ENCODE results near the gene AOPEP.
"Not testable (repeated sequence)": the region's sequence is repeated elsewhere in the genome, so short reads cannot be mapped to it uniquely, and the experiment has no call there.

AOPEP gene

DNA sequence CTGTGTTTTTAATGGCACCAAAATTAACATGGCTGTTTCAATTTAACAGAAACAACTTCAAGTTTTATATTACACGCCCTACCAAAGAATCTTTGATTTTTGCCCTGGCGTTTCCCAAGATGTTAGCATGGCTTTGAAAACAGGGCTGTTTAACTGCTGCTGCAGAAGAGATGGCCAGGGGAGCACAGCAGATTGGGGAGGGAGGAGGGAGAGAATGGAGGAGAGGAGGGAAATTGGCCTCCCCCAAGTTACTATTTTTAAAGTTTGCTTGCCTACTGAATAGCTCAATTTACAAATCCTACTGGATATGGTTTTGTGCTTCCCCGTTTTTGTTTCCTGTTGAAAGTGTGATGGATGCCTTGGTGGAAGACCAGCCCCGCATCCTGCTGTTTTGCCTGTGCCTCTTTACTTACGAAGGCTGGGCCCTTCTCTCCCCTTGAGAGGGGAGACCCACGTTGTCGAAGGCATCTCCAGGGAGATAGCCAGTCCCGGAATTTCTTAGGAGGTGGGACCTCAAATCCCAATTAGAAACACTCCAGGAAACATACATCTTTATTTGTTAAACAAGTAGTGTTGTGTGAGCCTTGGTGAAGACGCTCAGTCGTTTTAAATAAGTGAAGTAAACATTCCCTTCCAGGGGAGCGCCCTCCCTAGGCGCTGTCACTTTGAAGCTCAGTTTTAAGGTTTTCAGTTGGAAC lies 98.6 kb downstream of the AOPEP start:
- TF ChIP-seq, protein P1, sequence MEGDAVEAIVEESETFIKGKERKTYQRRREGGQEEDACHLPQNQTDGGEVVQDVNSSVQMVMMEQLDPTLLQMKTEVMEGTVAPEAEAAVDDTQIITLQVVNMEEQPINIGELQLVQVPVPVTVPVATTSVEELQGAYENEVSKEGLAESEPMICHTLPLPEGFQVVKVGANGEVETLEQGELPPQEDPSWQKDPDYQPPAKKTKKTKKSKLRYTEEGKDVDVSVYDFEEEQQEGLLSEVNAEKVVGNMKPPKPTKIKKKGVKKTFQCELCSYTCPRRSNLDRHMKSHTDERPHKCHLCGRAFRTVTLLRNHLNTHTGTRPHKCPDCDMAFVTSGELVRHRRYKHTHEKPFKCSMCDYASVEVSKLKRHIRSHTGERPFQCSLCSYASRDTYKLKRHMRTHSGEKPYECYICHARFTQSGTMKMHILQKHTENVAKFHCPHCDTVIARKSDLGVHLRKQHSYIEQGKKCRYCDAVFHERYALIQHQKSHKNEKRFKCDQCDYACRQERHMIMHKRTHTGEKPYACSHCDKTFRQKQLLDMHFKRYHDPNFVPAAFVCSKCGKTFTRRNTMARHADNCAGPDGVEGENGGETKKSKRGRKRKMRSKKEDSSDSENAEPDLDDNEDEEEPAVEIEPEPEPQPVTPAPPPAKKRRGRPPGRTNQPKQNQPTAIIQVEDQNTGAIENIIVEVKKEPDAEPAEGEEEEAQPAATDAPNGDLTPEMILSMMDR (IDR thresholded peaks at IDR 0.05; ENCODE audit: borderline replicate concordance, control extremely low read depth, extremely low read depth, insufficient read depth, missing control alignments), result no peak
- DNase-seq (ENCODE audit: low spot score), result no peak
- in situ Hi-C loops (cut with MboI; ENCODE audit: low sequenced_read_pairs, unreplicated experiment), result no loop called here

DNA sequence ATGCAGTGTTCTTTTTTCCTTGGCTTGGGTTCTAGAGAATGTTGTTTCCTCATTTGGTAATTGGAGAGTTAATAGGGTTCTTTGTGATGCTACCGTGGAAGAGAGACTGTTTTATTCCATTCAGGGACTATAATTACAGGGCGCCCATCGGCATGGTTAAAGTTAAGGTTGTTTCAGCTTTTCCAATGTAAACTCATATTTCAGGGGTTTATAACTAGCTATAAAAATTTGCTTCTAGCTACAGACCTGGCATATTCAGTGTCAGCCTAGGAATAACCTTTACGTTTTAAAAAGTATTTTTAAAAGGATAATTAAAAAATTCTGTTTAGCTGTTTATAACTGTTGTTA lies 99.1 kb downstream of the AOPEP start:
- no peak for DNase-seq (ENCODE audit: low spot score)
- TF ChIP-seq, protein P1 (IDR thresholded peaks at IDR 0.05; ENCODE audit: borderline replicate concordance, control extremely low read depth, extremely low read depth, insufficient read depth, missing control alignments), result no peak
- in situ Hi-C loops (cut with MboI; ENCODE audit: low sequenced_read_pairs, unreplicated experiment), result no loop called here

DNA sequence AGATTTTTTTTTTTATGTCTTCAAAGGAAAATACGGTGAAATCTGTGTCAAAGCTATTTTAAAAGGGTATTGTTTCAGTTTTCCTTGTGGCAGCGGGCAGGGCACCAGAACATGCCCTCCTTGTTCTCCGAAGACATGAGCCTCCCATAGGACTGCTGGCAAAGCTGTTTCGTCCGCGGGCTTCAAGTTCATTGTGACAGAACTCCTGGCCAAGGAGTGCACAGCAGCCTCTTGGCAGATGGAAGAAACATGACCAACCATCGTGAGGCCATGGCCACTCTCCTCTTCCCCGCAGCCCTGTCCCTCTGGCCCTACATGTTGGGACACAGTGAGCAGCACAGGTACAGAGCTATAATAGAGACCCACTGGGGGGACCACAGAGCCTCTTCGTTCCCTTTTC lies 99.5 kb downstream of the AOPEP start:
- TF ChIP-seq, protein P1 (IDR thresholded peaks at IDR 0.05; ENCODE audit: borderline replicate concordance, control extremely low read depth, extremely low read depth, insufficient read depth, missing control alignments), result no peak

DNA sequence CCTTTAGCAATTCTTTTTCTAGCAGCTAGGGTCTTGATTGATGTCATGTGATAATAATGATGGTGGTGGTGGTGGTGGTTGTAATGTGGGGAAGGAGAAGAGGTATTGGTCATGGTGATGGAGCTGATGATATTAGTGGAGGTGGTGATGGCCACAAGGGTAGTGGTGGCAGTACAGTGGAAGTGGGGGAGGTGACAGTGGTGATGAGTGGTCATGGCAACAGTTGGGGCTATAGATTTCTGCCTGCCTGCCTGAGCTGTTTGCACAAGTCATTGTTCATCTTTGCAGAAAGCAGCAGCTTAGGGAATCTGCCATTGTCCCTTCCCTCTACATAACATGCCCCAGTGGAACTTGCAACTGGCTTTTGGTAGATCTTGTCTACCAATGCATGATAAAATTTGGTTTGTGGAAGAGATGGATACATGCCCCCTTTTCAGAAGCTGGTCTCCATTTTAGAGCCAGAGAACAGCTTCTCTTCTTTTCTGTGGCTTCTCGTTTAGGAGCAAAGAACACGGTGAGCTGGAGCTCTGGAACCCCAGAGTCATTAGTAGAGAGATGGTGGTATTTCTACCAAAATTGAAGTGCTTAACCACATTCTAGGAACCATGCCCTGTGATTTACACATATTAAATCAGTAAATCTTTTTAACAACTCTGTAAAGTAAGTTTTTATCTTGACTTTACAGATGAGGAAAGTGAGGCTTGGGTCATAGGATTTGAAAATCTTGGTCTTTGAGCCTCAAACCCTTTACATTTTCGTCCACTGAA lies 100.3 kb downstream of the AOPEP start:
- TF ChIP-seq, protein P1 (IDR thresholded peaks at IDR 0.05; ENCODE audit: borderline replicate concordance, control extremely low read depth, extremely low read depth, insufficient read depth, missing control alignments), result no peak
- no peak for DNase-seq (ENCODE audit: low spot score)
- in situ Hi-C loops (cut with MboI; ENCODE audit: low sequenced_read_pairs, unreplicated experiment), result no loop called here

More for the DNA sequence above, 99.5 kb downstream of the AOPEP start:
- no peak for DNase-seq (ENCODE audit: low spot score)
- in situ Hi-C loops (cut with MboI; ENCODE audit: low sequenced_read_pairs, unreplicated experiment), result no loop called here

DNA sequence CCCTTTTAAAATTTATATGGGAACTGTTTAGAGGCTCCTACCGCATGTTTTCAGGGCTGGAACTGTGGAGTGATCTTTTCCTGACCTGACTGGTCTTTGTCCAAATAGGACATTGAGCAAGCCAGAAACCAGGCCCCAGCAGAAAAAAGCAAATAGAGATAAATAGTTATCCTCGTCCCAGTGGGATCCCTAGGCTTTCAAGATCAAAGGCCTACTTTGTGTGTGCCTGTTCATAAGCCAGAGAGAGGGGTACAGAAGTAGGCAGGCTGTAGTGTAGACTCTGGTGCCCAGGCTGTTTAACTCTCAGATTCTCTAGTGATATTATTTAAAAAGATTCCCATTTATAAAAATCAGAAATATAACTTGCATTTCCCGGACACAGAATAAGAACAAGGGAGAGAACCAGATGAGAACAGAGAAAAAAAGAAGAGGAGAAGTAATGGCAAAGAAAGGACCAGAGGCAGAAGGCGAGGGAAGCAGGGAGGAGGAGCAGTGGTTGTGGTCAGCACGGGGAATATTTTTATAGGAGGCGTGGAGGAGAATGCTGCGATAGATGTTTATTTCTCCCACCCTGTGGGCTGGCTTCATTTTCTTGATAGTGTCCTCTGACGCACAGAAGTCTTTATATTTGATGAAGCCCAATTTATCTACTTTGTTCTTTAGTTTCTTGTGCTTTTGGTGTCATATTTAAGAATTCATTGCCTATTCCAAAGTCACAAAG lies 101.2 kb downstream of the AOPEP start:
- in situ Hi-C loops (cut with MboI; ENCODE audit: low sequenced_read_pairs, unreplicated experiment), result no loop called here
- TF ChIP-seq, protein P1 (IDR thresholded peaks at IDR 0.05; ENCODE audit: borderline replicate concordance, control extremely low read depth, extremely low read depth, insufficient read depth, missing control alignments), result no peak
- DNase-seq (ENCODE audit: low spot score), result no peak

DNA sequence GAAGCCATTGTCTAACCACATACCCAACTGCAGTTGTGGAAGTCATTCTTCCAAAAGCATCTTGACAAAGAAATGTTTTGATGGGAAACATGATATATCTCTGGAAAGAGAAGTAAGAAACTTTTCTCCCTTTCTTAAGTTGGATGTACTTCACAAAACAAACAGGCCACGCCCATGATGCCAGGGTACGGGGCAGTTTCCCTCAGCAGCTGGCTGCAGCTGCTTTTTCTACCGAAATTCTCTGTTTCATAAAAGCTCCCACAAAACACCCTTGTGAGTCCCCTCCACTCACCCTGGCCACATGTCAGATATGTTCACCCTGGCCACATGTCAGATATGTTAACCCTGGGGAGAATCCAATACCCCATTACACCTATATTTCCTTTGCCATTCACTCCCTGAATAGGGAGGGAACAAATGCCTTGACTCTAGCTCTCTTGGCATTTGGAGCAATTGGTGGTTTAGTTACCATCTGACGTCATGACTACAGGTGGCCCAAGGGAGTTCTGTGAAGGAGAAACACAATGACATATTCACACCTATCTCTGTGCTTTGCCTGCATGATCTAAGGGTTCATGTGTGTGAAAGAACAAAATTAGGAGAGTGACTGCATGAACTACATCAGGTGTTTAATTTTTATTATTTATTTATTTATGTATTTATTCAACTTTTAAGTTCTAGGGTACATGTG lies 103.0 kb downstream of the AOPEP start:
- TF ChIP-seq, protein P1 (IDR thresholded peaks at IDR 0.05; ENCODE audit: borderline replicate concordance, control extremely low read depth, extremely low read depth, insufficient read depth, missing control alignments), result no peak
- no peak for DNase-seq (ENCODE audit: low spot score)
- in situ Hi-C loops (cut with MboI; ENCODE audit: low sequenced_read_pairs, unreplicated experiment), result no loop called here

DNA sequence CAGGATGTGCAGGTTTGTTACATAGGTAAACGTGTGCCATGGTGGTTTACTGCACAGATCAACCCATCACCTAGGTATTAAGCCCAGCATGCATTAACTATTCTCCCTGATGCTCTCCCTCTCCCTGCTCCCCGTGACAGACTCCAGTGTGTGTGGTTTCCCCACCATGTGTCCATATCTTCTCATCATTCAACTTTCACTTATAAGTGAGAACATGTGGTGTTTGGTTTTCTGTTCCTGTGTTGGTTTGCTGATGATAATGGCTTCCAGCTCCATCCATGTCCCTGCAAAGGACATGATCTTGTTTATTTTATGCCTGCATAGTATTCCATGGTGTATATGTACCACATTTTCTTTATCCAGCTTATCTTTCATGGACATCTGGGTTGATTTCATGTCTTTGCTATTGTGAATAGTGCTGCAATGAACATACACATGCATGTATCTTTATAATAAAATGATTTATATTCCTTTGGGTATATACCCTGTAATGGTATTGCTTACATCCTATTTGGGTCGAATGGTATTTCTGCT lies 103.6 kb downstream of the AOPEP start:
- DNase-seq (ENCODE audit: low spot score); in situ Hi-C loops (cut with MboI; ENCODE audit: low sequenced_read_pairs, unreplicated experiment): not testable (repeated sequence)
